Mucosa of descending colon (tissue), 3 donors: ENCODE measurements around the gene GFOD2. TPM values are rescaled to one million over a fixed set of nuclear protein-coding genes. Genes with fewer than 3 reads are reported as not detected.

Experiments
- ATAC-seq: fragments of 200-7000 bp; cut with Tn5 transposase; one replicate; pipeline ENCODE4 v1.9.1; 2020; ENCODE audit warnings: mild to moderate bottlenecking, moderate library complexity
- DNase-seq, 3 donors: peaks; one replicate each; pipeline ENCODE4 v3.0.0-alpha.2; 2020
- H3K36me3 ChIP-seq: fragments of 200-600 bp; one replicate; pipeline ENCODE4 v1.8.0; 2021; ENCODE audit warnings: low read depth, mild to moderate bottlenecking
- H3K4me1 ChIP-seq: fragments of 200-600 bp; one replicate; pipeline ENCODE4 v1.8.0; 2021; ENCODE audit warnings: low read depth, mild to moderate bottlenecking
- H3K4me3 ChIP-seq: fragments of 200-600 bp; one replicate; pipeline ENCODE4 v1.8.0; 2021; ENCODE audit warnings: mild to moderate bottlenecking
- H3K9me3 ChIP-seq: fragments of 200-600 bp; one replicate; pipeline ENCODE4 v1.8.0; 2021; ENCODE audit warnings: mild to moderate bottlenecking
- CTCF ChIP-seq: fragments of 200-600 bp; IDR thresholded peaks from one replicate; pipeline ENCODE4 v1.8.0; 2022; ENCODE audit warnings: antibody characterized with exemption, mild to moderate bottlenecking
- intact Hi-C, 2 donors: fragments of 100-400 bp; cut with DNase I in 1 of 2; cut with micrococcal nuclease in 1 of 2; formaldehyde crosslinking; loops; one replicate each; pipeline versions ENCODE4 v1.11.0 to v1.11.1; 2022; cut with DNase I, micrococcal nuclease
- long read RNA-seq, 2 donors: library from polyadenylated mRNA; unstranded; transcript quantifications; one replicate each; pipeline ENCODE4 v2.0.0, GENCODE V29; 2019 to 2021
- total RNA-seq, 3 donors: library from RNA; stranded (reverse); fragmentation: NEBNext Ultra II Directional in 2 of 3; extraction: Animal tissue kit (Norgen Biotek cat#: 25700) in 2 of 3; gene quantifications; one replicate each; pipeline versions ENCODE4 v1.2.1 to v1.2.4, GENCODE V29; 2021 to 2023
- donor health status: DM: no; HTN: no; CAD: no; lungs with moderate emphysema.
- donor health status: DM: no; HTN: no; CAD: no.
- donor health status: DM: no; HTN: yes; CAD: no.

Gene GFOD2
- total RNA-seq = 10 to 100 TPM; 25.6 to 29.2 (median 27.9) TPM
- long read RNA-seq, donor 1, full-length matches to known transcripts = 42 of 49 reads
- long read RNA-seq, donor 1, partial matches to known transcripts = 0 of 49 reads
- long read RNA-seq, donor 1, other reads (novel, unspliced or antisense) = 7 of 49 reads
- long read RNA-seq, donor 2, transcript GFOD2-201 (3 exons, 2,126 nt) = major isoform, 17 of 19 reads
- long read RNA-seq, donor 2, partial matches to known transcripts = 0 of 19 reads
- long read RNA-seq, donor 2, other reads (novel, unspliced or antisense) = 2 of 19 reads

GRCh38 chr16:67719048-67719777 is at the start of gene GFOD2:
Gene GFOD2, minus strand, starts transcription at chr16:67719316. Its CDS starts 33,601 bp downstream, at chr16:67685715.
- intact Hi-C loops = no loop called here
- no peak for TF ChIP-seq CTCF
- peak; percentile 97 to 99 (median 98) for DNase-seq

GRCh38 chr16:67767953-67768352 is 48.8 kb upstream of the GFOD2 start:
- Histone ChIP-seq H3K4me3 (no peak overlapping the region), H3K4me1 (no peaks in the 10 kb centered on the region), H3K36me3 (no peaks in the 10 kb centered on the region), H3K9me3 (no peaks in the 10 kb centered on the region)
- no peak for TF ChIP-seq CTCF
- no peak for DNase-seq
- intact Hi-C loops = no loop called here
- no peak for ATAC-seq

More at GRCh38 chr16:67719048-67719777, at the start of gene GFOD2:
- Histone ChIP-seq H3K4me3 (peak within 1 kb of the TSS; percentile 68), H3K9me3 (no peaks in the 10 kb centered on the region), H3K4me1 (peaks cover 46% of the 10 kb centered on the region), H3K36me3 (no peaks in the 10 kb centered on the region)
- ATAC-seq = peak; percentile 98

GRCh38 chr16:67766291-67766690 is 47.2 kb upstream of the GFOD2 start:
- Histone ChIP-seq H3K9me3 (no peaks in the 10 kb centered on the region), H3K4me1 (no peaks in the 10 kb centered on the region), H3K36me3 (no peaks in the 10 kb centered on the region), H3K4me3 (no peak overlapping the region)
- intact Hi-C loops = no loop called here
- TF ChIP-seq CTCF = no peak
- DNase-seq = no peak
- no peak for ATAC-seq

- no peak for ATAC-seq
- no peak for DNase-seq
- no peaks in the 10 kb centered on the region for H3K36me3 ChIP-seq
- H3K9me3 ChIP-seq = no peaks in the 10 kb centered on the region
- peaks cover 10% of the 10 kb centered on the region for H3K4me1 ChIP-seq
- intact Hi-C loops = no loop called here
- TF ChIP-seq CTCF = no peak
- no peak overlapping the region for H3K4me3 ChIP-seq
Measured at GRCh38 chr16:67764158-67764667, 45.1 kb upstream of the GFOD2 start.

GRCh38 chr16:67763066-67763465 is 44.0 kb upstream of the GFOD2 start:
- DNase-seq (no peak), ATAC-seq (no peak)
- intact Hi-C loops = no loop called here
- TF ChIP-seq CTCF = no peak
- Histone ChIP-seq H3K9me3 (no peaks in the 10 kb centered on the region), H3K4me3 (no peak overlapping the region), H3K36me3 (no peaks in the 10 kb centered on the region), H3K4me1 (peaks cover 10% of the 10 kb centered on the region)
